Activated naive CD4-positive, alpha-beta T cell treated with anti-CD3 and anti-CD28 coated beads, Interleukin-2, amount 10 ng/mL, durations not matched to agents 7 days and 5 days (primary cell): ENCODE results near the gene MTERF4.
"Not testable (repeated sequence)": the region's sequence is repeated elsewhere in the genome, so short reads cannot be mapped to it uniquely, and the experiment has no call there.

Experiments
- CTCF ChIA-PET: fragments of 350-600 bp; sonication (Branson Sonifier 250); formaldehyde crosslinking; loops from one replicate; lab custom pipeline; 2021; ENCODE audit warnings: antibody characterized with exemption; lab: Charles Lee
- DNase-seq: peaks from one replicate; pipeline ENCODE4 v3.0.0-alpha.2; 2020
- H3K27ac Mint-ChIP-seq: one replicate; pipeline ENCODE4 v1.8.0; 2021; ENCODE audit warnings: mild to moderate bottlenecking, moderate library complexity, mixed read lengths
- H3K27me3 Mint-ChIP-seq: one replicate; pipeline ENCODE4 v1.8.0; 2021; ENCODE audit warnings: mild to moderate bottlenecking, mixed read lengths
- H3K36me3 Mint-ChIP-seq: one replicate; pipeline ENCODE4 v1.8.0; 2021; ENCODE audit warnings: mixed read lengths
- H3K4me1 Mint-ChIP-seq: one replicate; pipeline ENCODE4 v1.8.0; 2021; ENCODE audit warnings: mixed read lengths
- H3K4me3 Mint-ChIP-seq: one replicate; pipeline ENCODE4 v1.8.0; 2021; ENCODE audit warnings: mild to moderate bottlenecking, moderate library complexity, mixed read lengths
- H3K9me3 Mint-ChIP-seq: one replicate; pipeline ENCODE4 v1.8.0; 2021; ENCODE audit warnings: mixed read lengths

Gene MTERF4

DNA sequence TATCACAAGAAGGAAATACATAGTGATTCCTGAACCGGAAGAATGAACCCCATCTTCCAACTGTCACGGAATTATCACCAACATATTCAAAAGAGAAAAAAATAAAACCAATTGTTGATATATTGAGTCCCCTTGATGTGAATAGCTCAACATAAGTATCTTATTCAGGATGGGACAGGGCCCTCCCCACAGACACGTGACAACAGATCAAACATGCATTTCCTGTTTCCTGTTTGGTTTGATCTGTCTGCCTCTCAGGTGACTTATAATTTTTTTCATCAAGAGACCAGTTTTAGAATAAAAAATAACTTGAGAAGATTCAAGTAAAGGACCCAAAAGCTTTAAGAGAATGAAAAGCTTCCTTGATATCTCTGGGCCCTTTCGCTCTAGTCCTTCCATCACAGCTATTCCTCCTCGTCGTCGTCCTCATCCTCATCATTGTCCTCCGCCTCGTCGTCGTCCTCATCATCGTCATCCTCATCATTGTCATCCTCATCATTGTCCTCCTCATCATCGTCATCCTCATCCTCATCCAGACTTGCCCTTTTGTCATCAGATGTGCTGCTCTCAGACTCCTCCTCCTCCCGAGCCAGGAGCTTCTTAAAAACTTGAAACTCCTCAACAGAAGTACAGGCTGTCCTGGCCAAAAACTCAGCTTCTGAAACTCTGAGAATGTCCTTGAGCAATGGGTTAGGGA lies 6.3 kb downstream of the MTERF4 start:
- no peaks in the 10 kb centered on the region for H3K27me3 Mint-ChIP-seq
- peaks cover 66% of the 10 kb centered on the region for H3K36me3 Mint-ChIP-seq
- H3K9me3 Mint-ChIP-seq, result no peaks in the 10 kb centered on the region
- H3K4me3 Mint-ChIP-seq, result no peak overlapping the region
- peak; percentile 69 for DNase-seq
- H3K27ac Mint-ChIP-seq, result peak overlapping the region; percentile 82
- H3K4me1 Mint-ChIP-seq, result peaks cover 58% of the 10 kb centered on the region
- CTCF ChIA-PET, result interaction anchor here (0.7 kb wide), 1 partner anchor 55 kb away, joined by 3 read pairs; the partner anchor contains the start of gene PPP1R7

DNA sequence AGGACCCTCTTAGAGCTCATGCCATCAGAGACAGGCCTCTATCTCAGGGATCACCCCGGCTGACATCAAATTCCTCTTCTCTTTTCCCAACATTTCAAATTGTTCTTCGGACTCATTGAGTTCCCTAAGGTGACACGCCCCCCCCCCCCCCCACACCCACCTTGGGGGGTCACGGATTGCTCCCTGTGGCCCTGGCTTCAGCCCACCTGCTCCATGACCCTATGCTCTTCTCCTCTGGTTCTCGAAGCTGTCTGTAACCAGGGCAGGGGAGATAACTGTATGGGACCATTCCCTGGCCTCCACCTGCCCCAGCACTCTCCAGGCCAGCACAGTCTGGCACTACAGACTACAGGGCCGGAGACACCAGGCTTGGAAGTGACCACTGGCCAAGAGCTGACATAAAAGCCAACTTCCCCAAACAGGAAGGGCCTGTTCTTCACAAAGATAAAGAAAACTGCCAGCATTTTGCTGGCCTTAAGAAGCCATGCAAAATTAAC lies 7.1 kb downstream of the MTERF4 start:
- Mint-ChIP-seq H3K9me3 (no peaks in the 10 kb centered on the region), H3K27me3 (no peaks in the 10 kb centered on the region), H3K4me3 (no peak overlapping the region), H3K4me1 (peaks cover 51% of the 10 kb centered on the region), H3K27ac (peak overlapping the region; percentile 82), H3K36me3 (peaks cover 67% of the 10 kb centered on the region)
- no peak for DNase-seq
- CTCF ChIA-PET, result no interaction called here

DNA sequence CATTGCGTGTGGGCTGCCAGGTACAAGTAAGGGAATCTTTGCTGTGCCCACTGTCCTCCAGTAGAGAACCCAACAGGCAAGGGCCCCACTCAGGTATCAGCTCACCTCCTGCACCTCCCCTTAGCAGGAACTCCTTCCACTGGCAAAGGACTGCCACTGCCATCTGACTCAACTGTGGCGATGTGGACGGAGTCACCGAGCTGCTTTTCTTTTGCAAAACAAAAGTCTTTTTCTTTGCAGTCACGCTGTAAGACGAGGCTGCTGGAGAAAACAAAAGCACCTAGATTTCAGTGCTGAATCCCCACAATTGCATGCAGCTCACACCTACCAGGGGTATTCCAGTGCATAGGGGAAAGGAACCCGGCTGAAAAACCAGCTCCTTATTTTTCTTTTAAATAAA lies 7.9 kb downstream of the MTERF4 start:
- no peak for DNase-seq
- CTCF ChIA-PET, result no interaction called here
- peaks cover 63% of the 10 kb centered on the region for H3K36me3 Mint-ChIP-seq
- peaks cover 43% of the 10 kb centered on the region for H3K4me1 Mint-ChIP-seq
- no peak overlapping the region for H3K27ac Mint-ChIP-seq
- no peak overlapping the region for H3K4me3 Mint-ChIP-seq
- H3K27me3 Mint-ChIP-seq, result no peaks in the 10 kb centered on the region
- H3K9me3 Mint-ChIP-seq, result no peaks in the 10 kb centered on the region

- not testable (repeated sequence) for H3K27me3 Mint-ChIP-seq, DNase-seq, H3K4me3 Mint-ChIP-seq, H3K9me3 Mint-ChIP-seq
- CTCF ChIA-PET, result interaction anchor here (2.0 kb wide), 1 partner anchor 15 kb away, joined by 9 read pairs; no protein-coding TSS in a partner anchor
- Mint-ChIP-seq H3K27ac (peak overlapping the region; percentile 42), H3K4me1 (peaks cover 36% of the 10 kb centered on the region), H3K36me3 (peaks cover 64% of the 10 kb centered on the region)
Measured at GRCh38 chr2:241093133-241093781, 8.8 kb downstream of the MTERF4 start.

DNA sequence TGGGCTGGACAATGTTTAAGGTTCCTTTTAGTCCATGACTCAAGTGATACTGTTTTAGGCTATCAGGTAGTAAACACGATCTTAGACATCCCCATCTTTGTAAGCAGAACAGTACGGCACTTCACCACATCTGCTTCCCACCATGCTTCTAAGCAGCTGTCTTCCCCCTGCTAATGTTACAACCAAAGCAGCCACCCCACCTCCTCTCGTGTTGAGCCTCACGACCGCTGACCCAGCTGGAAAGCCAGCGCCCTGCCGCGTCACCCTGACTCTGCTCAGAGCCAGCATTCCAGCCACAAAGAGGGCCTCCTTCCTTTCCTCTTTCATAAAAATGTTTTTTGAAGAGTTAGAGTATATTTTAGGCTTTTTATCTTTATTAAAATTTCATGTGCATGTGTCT lies 9.4 kb downstream of the MTERF4 start:
- Mint-ChIP-seq H3K27me3 (no peaks in the 10 kb centered on the region), H3K27ac (peak overlapping the region; percentile 42), H3K4me3 (no peak overlapping the region), H3K9me3 (no peaks in the 10 kb centered on the region), H3K36me3 (peaks cover 66% of the 10 kb centered on the region), H3K4me1 (peaks cover 32% of the 10 kb centered on the region)
- DNase-seq, result no peak
- CTCF ChIA-PET, result interaction anchor here (2.0 kb wide), 1 partner anchor 14 kb away, joined by 9 read pairs; no protein-coding TSS in a partner anchor

GRCh38 chr2:241091734-241092445 lies 10.2 kb downstream of the MTERF4 start:
- DNase-seq, result no peak
- CTCF ChIA-PET, result interaction anchor here (2.0 kb wide), 1 partner anchor 13 kb away, joined by 9 read pairs; no protein-coding TSS in a partner anchor
- no peak overlapping the region for H3K27ac Mint-ChIP-seq
- no peaks in the 10 kb centered on the region for H3K27me3 Mint-ChIP-seq
- peaks cover 25% of the 10 kb centered on the region for H3K4me1 Mint-ChIP-seq
- no peaks in the 10 kb centered on the region for H3K9me3 Mint-ChIP-seq
- H3K4me3 Mint-ChIP-seq, result no peak overlapping the region
- peaks cover 66% of the 10 kb centered on the region for H3K36me3 Mint-ChIP-seq

- no peak overlapping the region for H3K27ac Mint-ChIP-seq
- no peaks in the 10 kb centered on the region for H3K27me3 Mint-ChIP-seq
- peaks cover 66% of the 10 kb centered on the region for H3K36me3 Mint-ChIP-seq
- H3K9me3 Mint-ChIP-seq, result no peaks in the 10 kb centered on the region
- CTCF ChIA-PET, result no interaction called here
- no peak overlapping the region for H3K4me3 Mint-ChIP-seq
- DNase-seq, result no peak
- peaks cover 18% of the 10 kb centered on the region for H3K4me1 Mint-ChIP-seq
Measured at GRCh38 chr2:241091201-241091600, 10.9 kb downstream of the MTERF4 start.

DNA sequence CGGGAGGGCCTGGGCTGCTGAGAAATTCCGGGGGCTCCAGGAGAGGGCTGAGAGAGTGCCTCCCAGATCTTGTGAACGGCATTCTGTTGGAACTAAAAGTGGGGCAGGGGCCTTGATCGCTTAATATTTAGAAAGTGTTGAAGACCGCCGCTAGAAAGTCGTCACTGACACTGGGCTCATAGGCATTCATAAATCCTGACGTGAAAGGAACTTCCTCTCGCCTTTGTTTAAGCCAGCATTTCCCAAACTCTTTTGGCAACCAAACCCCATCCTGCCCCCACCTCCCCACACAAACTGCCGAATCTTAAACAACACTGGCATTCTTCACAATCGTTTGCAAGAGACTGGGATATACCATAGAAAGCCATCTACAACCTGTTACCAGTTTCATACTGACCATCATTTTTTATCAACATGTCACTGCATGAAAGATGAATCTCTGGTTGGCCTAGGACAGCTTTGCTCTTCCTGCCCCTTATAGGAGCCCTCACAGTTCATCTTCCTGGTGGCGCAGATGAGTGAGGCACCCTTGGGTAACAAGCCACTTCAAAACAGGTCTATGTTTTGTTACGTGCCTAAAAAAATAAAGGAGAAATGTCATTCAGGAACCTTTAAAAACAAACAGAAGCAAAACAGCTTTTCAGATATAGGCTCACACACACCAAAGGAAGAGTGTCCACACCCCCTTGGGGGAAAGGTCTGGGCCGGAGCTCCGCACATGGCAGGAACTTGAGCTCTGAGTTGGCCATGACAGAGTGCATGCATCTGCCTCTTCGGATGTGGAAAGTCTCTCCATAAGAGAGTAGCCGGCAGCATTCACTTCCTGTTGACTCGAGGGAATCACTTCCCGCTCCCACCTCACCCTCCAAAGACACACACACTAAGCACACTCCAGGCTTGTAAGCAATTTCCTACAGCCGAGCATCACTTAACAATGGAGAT lies 13.0 kb downstream of the MTERF4 start:
- CTCF ChIA-PET, result interaction anchor here (2.6 kb wide), 1 partner anchor 11 kb away, joined by 12 read pairs; no protein-coding TSS in a partner anchor
- Mint-ChIP-seq H3K9me3 (no peaks in the 10 kb centered on the region), H3K4me3 (no peak overlapping the region), H3K36me3 (peaks cover 53% of the 10 kb centered on the region), H3K4me1 (no peaks in the 10 kb centered on the region), H3K27me3 (no peaks in the 10 kb centered on the region), H3K27ac (peak overlapping the region; percentile 37)
- DNase-seq, result no peak

GRCh38 chr2:241088376-241088775 lies 13.7 kb downstream of the MTERF4 start:
- Mint-ChIP-seq H3K27me3 (no peaks in the 10 kb centered on the region), H3K4me1 (no peaks in the 10 kb centered on the region), H3K4me3 (no peak overlapping the region), H3K36me3 (peaks cover 48% of the 10 kb centered on the region), H3K27ac (peak overlapping the region; percentile 33), H3K9me3 (no peaks in the 10 kb centered on the region)
- no peak for DNase-seq
- CTCF ChIA-PET, result interaction anchor here (2.6 kb wide), 1 partner anchor 10 kb away, joined by 12 read pairs; no protein-coding TSS in a partner anchor

- no peak overlapping the region for H3K4me3 Mint-ChIP-seq
- CTCF ChIA-PET, result interaction anchor here (2.6 kb wide), 1 partner anchor 9 kb away, joined by 12 read pairs; no protein-coding TSS in a partner anchor
- no peaks in the 10 kb centered on the region for H3K9me3 Mint-ChIP-seq
- no peaks in the 10 kb centered on the region for H3K27me3 Mint-ChIP-seq
- peak; percentile 2 for DNase-seq
- no peaks in the 10 kb centered on the region for H3K4me1 Mint-ChIP-seq
- no peak overlapping the region for H3K27ac Mint-ChIP-seq
- peaks cover 47% of the 10 kb centered on the region for H3K36me3 Mint-ChIP-seq
Measured at GRCh38 chr2:241087420-241088268, 14.4 kb downstream of the MTERF4 start.

GRCh38 chr2:241084856-241085444 lies 17.1 kb downstream of the MTERF4 start:
- H3K27me3 Mint-ChIP-seq, result no peaks in the 10 kb centered on the region
- H3K4me1 Mint-ChIP-seq, result no peaks in the 10 kb centered on the region
- H3K9me3 Mint-ChIP-seq, result no peaks in the 10 kb centered on the region
- H3K36me3 Mint-ChIP-seq, result peaks cover 36% of the 10 kb centered on the region
- H3K4me3 Mint-ChIP-seq, result no peak overlapping the region
- DNase-seq, result no peak
- CTCF ChIA-PET, result no interaction called here
- H3K27ac Mint-ChIP-seq, result no peak overlapping the region

DNA sequence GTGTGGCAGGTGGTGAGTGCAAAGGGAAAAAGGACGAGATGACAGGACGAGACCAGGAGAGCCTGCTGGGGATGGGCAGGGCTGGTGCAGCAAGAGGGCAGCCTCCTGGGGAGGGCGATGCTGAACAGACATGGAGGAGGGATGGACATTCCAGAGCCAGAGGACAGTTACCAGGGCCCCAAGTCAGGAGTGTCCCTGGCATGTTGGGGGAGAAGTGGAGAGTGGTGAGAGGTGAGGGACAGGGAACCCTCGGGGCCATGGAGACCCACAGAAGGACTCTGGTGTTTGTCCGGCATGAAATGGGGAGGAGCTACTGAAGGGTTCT lies 19.0 kb downstream of the MTERF4 start:
- Mint-ChIP-seq H3K27ac (no peak overlapping the region), H3K36me3 (peaks cover 23% of the 10 kb centered on the region), H3K4me1 (peaks cover 5% of the 10 kb centered on the region), H3K27me3 (no peaks in the 10 kb centered on the region), H3K4me3 (no peak overlapping the region), H3K9me3 (no peaks in the 10 kb centered on the region)
- no peak for DNase-seq
- CTCF ChIA-PET, result no interaction called here
